Lung (tissue), 12 donors: Measurements from ENCODE around the gene DCAF7. TPM values are rescaled to one million over a fixed set of nuclear protein-coding genes. Genes with fewer than 3 reads are reported as not detected.
A peak's percentile ranks its signal among the peaks of the same experiment; 100 is the strongest.

Experiments used
- ATAC-seq: fragments of 200-7000 bp; cut with Tn5 transposase; one replicate; pipeline ENCODE4 v1.9.1; 2020; ENCODE audit warnings: moderate number of reproducible peaks; ENCODE audit not compliant: insufficient read depth, low FRiP score
- DNase-seq, 3 donors: peaks; one replicate each; pipeline ENCODE4 v3.0.0-alpha.2; 2013 to 2017
- H3K27ac ChIP-seq, 2 donors: one replicate each; pipeline ENCODE4 v1.5.1; 2013; ENCODE audit warnings: mild to moderate bottlenecking in 2 of 2, moderate library complexity in 2 of 2, control low read depth in 1 of 2, inconsistent platforms in 1 of 2, low read depth in 1 of 2, low read length in 1 of 2
- H3K27me3 ChIP-seq, 3 donors: one replicate each; pipeline ENCODE4 v1.5.1; 2013; ENCODE audit warnings: low read length in 2 of 3; ENCODE audit not compliant: control insufficient read depth in 3 of 3, insufficient read depth in 3 of 3
- H3K36me3 ChIP-seq, 4 donors: one replicate each; pipeline ENCODE4 v1.5.1; 2013; ENCODE audit warnings: low read length in 4 of 4, mild to moderate bottlenecking in 1 of 4, moderate library complexity in 1 of 4; ENCODE audit not compliant: control insufficient read depth in 4 of 4, insufficient read depth in 4 of 4
- H3K4me1 ChIP-seq, 5 donors: one replicate each; pipeline ENCODE4 v1.5.1; 2013; ENCODE audit warnings: low read length in 5 of 5, mild to moderate bottlenecking in 2 of 5, moderate library complexity in 1 of 5; ENCODE audit not compliant: control insufficient read depth in 5 of 5, insufficient read depth in 5 of 5
- H3K4me3 ChIP-seq: one replicate; pipeline ENCODE4 v1.5.1; 2013; ENCODE audit warnings: mild to moderate bottlenecking, control low read depth, moderate library complexity
- H3K9ac ChIP-seq, 2 donors: one replicate each; pipeline ENCODE4 v1.5.1; 2013; ENCODE audit warnings: low read length in 2 of 2, control low read depth in 1 of 2; ENCODE audit not compliant: insufficient read depth in 1 of 2
- H3K9me3 ChIP-seq, 4 donors: one replicate each; pipeline ENCODE4 v1.5.1; 2013; ENCODE audit warnings: low read length in 3 of 4, mild to moderate bottlenecking in 1 of 4, moderate library complexity in 1 of 4; ENCODE audit not compliant: control insufficient read depth in 4 of 4, insufficient read depth in 3 of 4
- WGBS, 2 donors: extraction: QIAGEN DNeasy Blood & Tissue Kit; methylation state at CpG; one replicate each; pipeline ENCODE4 v1.1.7; 2013; 5-methylcytosine and 5-hydroxymethylcytosine counted together
- polyA plus RNA-seq, 2 donors: library from polyadenylated mRNA; stranded (reverse); fragments of 200-250 nt; gene quantifications; one replicate each; pipeline ENCODE4 v1.2.1, GENCODE V29; 2013
- total RNA-seq, 2 donors: library from RNA; depleted of rRNA in 1 of 2; stranded (reverse); fragments of >200 nt in 1 of 2; gene quantifications; one replicate each; pipeline ENCODE4 v1.2.1, GENCODE V29; 2014 to 2021
- TF ChIP-seq, protein P1 (sequence below): IDR thresholded peaks from 2 replicates; pipeline ENCODE4 v1.5.1; 2012; ENCODE audit warnings: mild to moderate bottlenecking; ENCODE audit errors: control extremely low read depth, extremely low read depth
- donor health status: control.
- donor health status: control.
- donor health status: Bipolar disorder and iron deficiency.
- donor health status: healthy.
- donor health status: DM: yes; HTN: yes; CAD: no.

DCAF7 gene
- total and polyA plus RNA-seq, 4 donors, result 21.7 to 76.6 (median 44.1) TPM

DNA sequence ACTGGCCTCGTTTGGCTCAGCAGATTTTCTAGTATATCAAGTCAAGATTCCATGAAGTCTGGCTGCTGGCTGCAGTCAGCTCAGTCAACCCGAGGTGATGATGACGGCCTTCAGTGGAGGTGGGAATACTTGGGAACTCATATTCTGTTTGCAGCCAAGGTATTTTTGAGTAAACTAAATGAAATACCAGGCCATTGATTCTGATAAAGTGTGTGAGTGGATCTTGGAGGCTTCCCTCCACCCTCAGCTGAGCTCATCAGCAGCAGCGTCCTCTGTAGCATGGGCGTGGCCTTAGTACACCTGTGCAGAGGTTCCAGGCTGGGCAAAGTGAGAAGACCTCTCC is 28.5 kb downstream of the DCAF7 start:
- Histone ChIP-seq H3K9ac (no peak overlapping the region), H3K4me3 (no peak overlapping the region), H3K36me3 (peaks cover 11 to 31% (median 28%) of the 10 kb centered on the region in 4 donors), H3K27me3 (no peaks in the 10 kb centered on the region), H3K27ac (no peak overlapping the region), H3K9me3 (no peaks in the 10 kb centered on the region), H3K4me1 (peaks cover 0 to 7% (median 0%) of the 10 kb centered on the region in 5 donors)
- no peak for DNase-seq
- TF ChIP-seq, protein P1, sequence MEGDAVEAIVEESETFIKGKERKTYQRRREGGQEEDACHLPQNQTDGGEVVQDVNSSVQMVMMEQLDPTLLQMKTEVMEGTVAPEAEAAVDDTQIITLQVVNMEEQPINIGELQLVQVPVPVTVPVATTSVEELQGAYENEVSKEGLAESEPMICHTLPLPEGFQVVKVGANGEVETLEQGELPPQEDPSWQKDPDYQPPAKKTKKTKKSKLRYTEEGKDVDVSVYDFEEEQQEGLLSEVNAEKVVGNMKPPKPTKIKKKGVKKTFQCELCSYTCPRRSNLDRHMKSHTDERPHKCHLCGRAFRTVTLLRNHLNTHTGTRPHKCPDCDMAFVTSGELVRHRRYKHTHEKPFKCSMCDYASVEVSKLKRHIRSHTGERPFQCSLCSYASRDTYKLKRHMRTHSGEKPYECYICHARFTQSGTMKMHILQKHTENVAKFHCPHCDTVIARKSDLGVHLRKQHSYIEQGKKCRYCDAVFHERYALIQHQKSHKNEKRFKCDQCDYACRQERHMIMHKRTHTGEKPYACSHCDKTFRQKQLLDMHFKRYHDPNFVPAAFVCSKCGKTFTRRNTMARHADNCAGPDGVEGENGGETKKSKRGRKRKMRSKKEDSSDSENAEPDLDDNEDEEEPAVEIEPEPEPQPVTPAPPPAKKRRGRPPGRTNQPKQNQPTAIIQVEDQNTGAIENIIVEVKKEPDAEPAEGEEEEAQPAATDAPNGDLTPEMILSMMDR, result no peak
- ATAC-seq, result no peak
- WGBS, 2 donors, result 74 to 89% methylated on average over 5 of the region's 5 CpGs

GRCh38 chr17:63579633-63580032 is 29.4 kb downstream of the DCAF7 start:
- DNase-seq (peak in 1 of 3 donors; percentile 15), ATAC-seq (no peak)
- Histone ChIP-seq H3K9ac (no peak overlapping the region), H3K4me3 (no peak overlapping the region), H3K27me3 (no peaks in the 10 kb centered on the region), H3K9me3 (no peaks in the 10 kb centered on the region), H3K4me1 (peaks cover 0 to 7% (median 0%) of the 10 kb centered on the region in 5 donors), H3K27ac (peak overlapping the region in 1 of 2 donors; percentile 43), H3K36me3 (peaks cover 11 to 35% (median 30%) of the 10 kb centered on the region in 4 donors)
- TF ChIP-seq, protein P1, result no peak
- WGBS, 2 donors, result 63 to 72% methylated on average over 11 of the region's 11 CpGs

DNA sequence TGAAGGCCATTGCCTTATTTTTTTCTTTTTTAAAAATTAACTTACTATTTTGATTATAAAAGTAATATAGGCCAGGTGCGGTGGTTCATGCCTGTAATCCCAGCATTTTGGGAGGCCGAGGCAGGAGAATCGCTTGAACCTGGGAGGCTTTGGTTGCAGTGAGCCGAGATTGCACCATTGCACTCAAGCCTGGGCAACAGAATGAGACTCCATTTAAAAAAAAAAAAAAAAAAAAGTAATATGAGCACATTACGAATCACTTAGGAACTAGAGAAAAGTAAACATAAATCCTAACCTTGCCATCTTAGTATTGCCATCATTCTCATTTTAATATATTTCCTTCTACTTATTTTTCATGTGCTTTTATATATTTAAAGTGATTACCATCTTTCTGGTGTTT is 37.5 kb downstream of the DCAF7 start:
- 92 to 93% methylated on average over 5 of the region's 5 CpGs for WGBS, 2 donors
- Histone ChIP-seq H3K36me3 (peaks cover 31 to 57% (median 53%) of the 10 kb centered on the region in 4 donors), H3K9me3 (no peaks in the 10 kb centered on the region), H3K9ac (no peak overlapping the region), H3K27me3 (no peaks in the 10 kb centered on the region), H3K4me3 (no peak overlapping the region), H3K27ac (no peak overlapping the region), H3K4me1 (no peaks in the 10 kb centered on the region)
- TF ChIP-seq, protein P1, result no peak
- DNase-seq (no peak), ATAC-seq (no peak)

DNA sequence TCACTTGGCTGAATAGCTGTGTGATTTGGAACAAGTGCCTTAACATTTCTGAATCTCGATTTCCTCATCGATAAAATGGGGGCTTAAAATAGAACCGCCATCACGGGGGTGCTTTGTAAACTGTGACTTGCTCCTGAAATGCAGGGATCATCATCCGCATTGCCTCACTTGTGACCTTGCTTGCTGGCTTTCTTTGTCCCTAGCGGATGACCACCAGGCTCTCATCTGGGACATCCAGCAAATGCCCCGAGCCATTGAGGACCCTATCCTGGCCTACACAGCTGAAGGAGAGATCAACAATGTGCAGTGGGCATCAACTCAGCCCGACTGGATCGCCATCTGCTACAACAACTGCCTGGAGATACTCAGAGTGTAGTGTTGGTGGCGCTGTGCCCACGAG is 38.5 kb downstream of the DCAF7 start:
- no peak for ATAC-seq
- no peaks in the 10 kb centered on the region for H3K9me3 ChIP-seq
- H3K27me3 ChIP-seq, result no peaks in the 10 kb centered on the region
- H3K27ac ChIP-seq, result no peak overlapping the region
- H3K4me1 ChIP-seq, result no peaks in the 10 kb centered on the region
- 90 to 94% methylated on average over 11 of the region's 11 CpGs for WGBS, 2 donors
- peaks cover 30 to 49% (median 46%) of the 10 kb centered on the region in 4 donors for H3K36me3 ChIP-seq
- no peak for DNase-seq
- no peak overlapping the region for H3K9ac ChIP-seq
- TF ChIP-seq, protein P1, result no peak
- no peak overlapping the region for H3K4me3 ChIP-seq
